WTC11 (cell line): ENCODE results near the gene CYTH3.

Experiments used
- ATF1 ChIP-seq: sonication (generic); formaldehyde crosslinking; IDR thresholded peaks from 2 replicates; pipeline ENCODE4 v1.8.1; 2023; ENCODE audit warnings: mild to moderate bottlenecking, moderate library complexity, missing genetic modification reagents
- ESRRA ChIP-seq: sonication (generic); formaldehyde crosslinking; IDR thresholded peaks from 2 replicates; pipeline ENCODE4 v1.8.1; 2022; ENCODE audit warnings: mild to moderate bottlenecking, missing genetic modification reagents, borderline replicate concordance
- MYBL2 ChIP-seq: sonication (generic); formaldehyde crosslinking; IDR thresholded peaks from 2 replicates; pipeline ENCODE4 v1.8.1; 2023; ENCODE audit warnings: mild to moderate bottlenecking, moderate library complexity, missing genetic modification reagents
- TF ChIP-seq, protein P1 (sequence below): fragments of 200-600 bp; IDR thresholded peaks from 2 replicates; pipeline ENCODE4 v1.8.0; 2022; ENCODE audit warnings: antibody characterized with exemption
- TF ChIP-seq, protein P2 (sequence below): sonication (generic); formaldehyde crosslinking; IDR thresholded peaks from 2 replicates; pipeline ENCODE4 v1.8.1; 2022; ENCODE audit warnings: missing genetic modification reagents, borderline replicate concordance

DNA sequence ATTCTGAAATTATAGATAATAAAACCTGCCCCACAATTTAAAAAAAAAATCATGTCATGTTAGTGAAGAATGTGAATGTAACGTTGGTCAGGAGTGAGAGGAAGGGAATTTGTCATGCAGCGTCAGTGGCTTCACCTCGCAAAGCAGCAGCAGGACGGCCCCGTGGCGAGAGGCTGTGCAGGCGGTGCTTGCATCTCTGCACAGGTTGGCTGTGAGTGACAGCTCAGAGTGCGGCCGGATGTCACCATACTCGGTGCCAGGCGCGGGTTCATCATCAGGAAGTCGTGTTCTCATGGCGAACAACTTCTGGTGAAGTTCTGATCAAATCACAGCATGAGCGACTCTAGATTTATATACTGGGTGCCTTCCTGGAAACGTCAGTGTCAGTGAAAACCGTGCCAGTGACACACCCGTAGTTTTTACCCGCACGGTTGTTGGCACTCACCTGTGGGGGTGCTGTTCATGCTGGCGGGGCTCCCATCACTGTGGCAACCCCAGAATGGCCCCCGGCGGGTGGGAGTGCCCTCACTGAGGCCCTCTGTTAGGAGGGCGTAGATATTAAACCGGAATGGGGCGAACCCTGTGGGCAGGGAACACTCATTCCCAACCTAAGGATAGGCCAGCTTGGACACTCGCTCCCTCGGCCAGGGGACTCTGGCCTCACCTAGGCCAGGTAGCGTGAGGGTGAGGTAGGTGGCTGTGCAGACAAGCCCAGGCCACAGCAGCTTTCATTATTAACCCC lies 120.3 kb downstream of the CYTH3 start:
- TF ChIP-seq ATF1 (CRISPR knock-in tag) (no peak), ESRRA (CRISPR knock-in tag) (no peak), MYBL2 (CRISPR knock-in tag) (no peak)
- TF ChIP-seq, protein P1, sequence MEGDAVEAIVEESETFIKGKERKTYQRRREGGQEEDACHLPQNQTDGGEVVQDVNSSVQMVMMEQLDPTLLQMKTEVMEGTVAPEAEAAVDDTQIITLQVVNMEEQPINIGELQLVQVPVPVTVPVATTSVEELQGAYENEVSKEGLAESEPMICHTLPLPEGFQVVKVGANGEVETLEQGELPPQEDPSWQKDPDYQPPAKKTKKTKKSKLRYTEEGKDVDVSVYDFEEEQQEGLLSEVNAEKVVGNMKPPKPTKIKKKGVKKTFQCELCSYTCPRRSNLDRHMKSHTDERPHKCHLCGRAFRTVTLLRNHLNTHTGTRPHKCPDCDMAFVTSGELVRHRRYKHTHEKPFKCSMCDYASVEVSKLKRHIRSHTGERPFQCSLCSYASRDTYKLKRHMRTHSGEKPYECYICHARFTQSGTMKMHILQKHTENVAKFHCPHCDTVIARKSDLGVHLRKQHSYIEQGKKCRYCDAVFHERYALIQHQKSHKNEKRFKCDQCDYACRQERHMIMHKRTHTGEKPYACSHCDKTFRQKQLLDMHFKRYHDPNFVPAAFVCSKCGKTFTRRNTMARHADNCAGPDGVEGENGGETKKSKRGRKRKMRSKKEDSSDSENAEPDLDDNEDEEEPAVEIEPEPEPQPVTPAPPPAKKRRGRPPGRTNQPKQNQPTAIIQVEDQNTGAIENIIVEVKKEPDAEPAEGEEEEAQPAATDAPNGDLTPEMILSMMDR: no peak
- TF ChIP-seq, protein P2, sequence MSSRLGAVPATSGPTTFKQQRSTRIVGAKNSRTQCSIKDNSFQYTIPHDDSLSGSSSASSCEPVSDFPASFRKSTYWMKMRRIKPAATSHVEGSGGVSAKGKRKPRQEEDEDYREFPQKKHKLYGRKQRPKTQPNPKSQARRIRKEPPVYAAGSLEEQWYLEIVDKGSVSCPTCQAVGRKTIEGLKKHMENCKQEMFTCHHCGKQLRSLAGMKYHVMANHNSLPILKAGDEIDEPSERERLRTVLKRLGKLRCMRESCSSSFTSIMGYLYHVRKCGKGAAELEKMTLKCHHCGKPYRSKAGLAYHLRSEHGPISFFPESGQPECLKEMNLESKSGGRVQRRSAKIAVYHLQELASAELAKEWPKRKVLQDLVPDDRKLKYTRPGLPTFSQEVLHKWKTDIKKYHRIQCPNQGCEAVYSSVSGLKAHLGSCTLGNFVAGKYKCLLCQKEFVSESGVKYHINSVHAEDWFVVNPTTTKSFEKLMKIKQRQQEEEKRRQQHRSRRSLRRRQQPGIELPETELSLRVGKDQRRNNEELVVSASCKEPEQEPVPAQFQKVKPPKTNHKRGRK (CRISPR knock-in tag): no peak
